A549 (cell line): ENCODE measurements around the gene CALHM3. TPM values are rescaled to one million over a fixed set of nuclear protein-coding genes. Genes with fewer than 3 reads are reported as not detected.

Experiments used
- ATAC-seq, 2 experiments: fragments of 200-7000 bp in 1 of 2; fragments of >200 bp in 1 of 2; cut with Nextera tagmentation in 1 of 2; cut with Tn5 transposase in 1 of 2; 3 replicates each; pipeline versions ENCODE4 v1.8.0 to v1.9.1; 2018 to 2020; ENCODE audit warnings: mild to moderate bottlenecking in 1 of 2, moderate library complexity in 1 of 2
- CTCF ChIA-PET: fragments of 300-600 bp; sonication (Branson Sonifier 250); formaldehyde crosslinking; extraction: SDS; loops from one replicate; lab custom pipeline; 2021; ENCODE audit warnings: antibody characterized with exemption, inconsistent platforms; lab: Yijun Ruan, JAX
- POLR2A ChIA-PET: fragments of 350-600 bp; formaldehyde crosslinking; extraction: SDS; loops from one replicate; lab custom pipeline; 2021; ENCODE audit warnings: antibody characterized with exemption, inconsistent platforms; lab: Yijun Ruan, JAX
- DNase-seq, 2 experiments: peaks; one replicate each; pipeline versions ENCODE4 v3.0.0 to v3.0.0-alpha.2; 2011 to 2016; ENCODE audit warnings: low read depth in 1 of 2, low spot score in 1 of 2
- FAIRE-seq: peaks from 2 replicates; lab custom pipeline; 2011; peaks lifted over from hg19 to GRCh38; lab: Jason Lieb, UNC
- H3K27ac ChIP-seq, 2 experiments: fragments of >200 bp; sonication (Bioruptor Twin); formaldehyde crosslinking; 3 replicates each; pipeline ENCODE4 v1.5.1; 2016 to 2017
- H3K4me1 ChIP-seq: fragments of >200 bp; sonication (Bioruptor Twin); formaldehyde crosslinking; 3 replicates; pipeline ENCODE4 v1.6.1; 2016
- H3K4me2 ChIP-seq: fragments of >200 bp; sonication (Bioruptor Twin); formaldehyde crosslinking; 3 replicates; pipeline ENCODE4 v1.6.1; 2016
- H3K4me3 ChIP-seq: fragments of >200 bp; sonication (Bioruptor Twin); formaldehyde crosslinking; 3 replicates; pipeline ENCODE4 v1.5.1; 2016
- H3K9me3 ChIP-seq: fragments of >200 bp; sonication (Bioruptor Twin); formaldehyde crosslinking; 3 replicates; pipeline ENCODE4 v1.6.1; 2016
- CHD2 ChIP-seq: fragments of 150-350 bp; IDR thresholded peaks from 2 replicates; pipeline ENCODE4 v1.6.1; 2014; ENCODE audit warnings: low read length; ENCODE audit not compliant: partially characterized antibody
- CHD4 ChIP-seq: fragments of 200-600 bp; sonication (generic); IDR thresholded peaks from 2 replicates; pipeline ENCODE4 v1.6.1; 2016; ENCODE audit warnings: antibody characterized with exemption, mild to moderate bottlenecking, borderline replicate concordance
- CTCF ChIP-seq: fragments of >200 bp; sonication (Bioruptor Twin); formaldehyde crosslinking; IDR thresholded peaks from 3 replicates; pipeline ENCODE4 v1.5.1; 2016
- FOSL2 ChIP-seq, 2 experiments: fragments of 450-650 bp in 1 of 2; fragments of >200 bp in 1 of 2; sonication (Bioruptor Twin) in 1 of 2; formaldehyde crosslinking; IDR thresholded peaks; 2 replicates each; pipeline versions ENCODE4 v1.5.0 to v1.6.1; 2016 to 2020; ENCODE audit warnings: mild to moderate bottlenecking in 1 of 2, moderate library complexity in 1 of 2
- FOXS1 ChIP-seq: fragments of 250-450 bp; sonication (Bioruptor Pico); IDR thresholded peaks from 2 replicates; pipeline ENCODE4 v1.5.0; 2020; ENCODE audit warnings: mild to moderate bottlenecking, moderate library complexity
- MAFK ChIP-seq: fragments of 450-650 bp; IDR thresholded peaks from 2 replicates; pipeline ENCODE4 v1.6.1; 2014; ENCODE audit not compliant: partially characterized antibody
- MAZ ChIP-seq: fragments of 150-350 bp; IDR thresholded peaks from 2 replicates; pipeline ENCODE4 v1.6.1; 2014; ENCODE audit warnings: antibody characterized with exemption, low read depth, low read length, borderline replicate concordance
- NR3C1 ChIP-seq: fragments of >200 bp; sonication (Bioruptor Twin); formaldehyde crosslinking; IDR thresholded peaks from 3 replicates; pipeline ENCODE4 v1.6.1; 2017
- PHF8 ChIP-seq: fragments of 200-600 bp; sonication (generic); IDR thresholded peaks from 2 replicates; pipeline ENCODE4 v1.6.1; 2016; ENCODE audit warnings: low read depth, mild to moderate bottlenecking, antibody characterized with exemption, moderate library complexity, borderline replicate concordance
- POLR2A ChIP-seq: IDR thresholded peaks from 2 replicates; pipeline ENCODE4 v1.6.1; 2012; ENCODE audit warnings: mild to moderate bottlenecking, low read length
- RAD21 ChIP-seq, 2 experiments: fragments of >200 bp in 1 of 2; sonication (Bioruptor Twin) in 1 of 2; formaldehyde crosslinking in 1 of 2; IDR thresholded peaks in 1 of 2; conservative IDR thresholded peaks in 1 of 2; 2 replicates in 1 of 2; 3 replicates in 1 of 2; pipeline ENCODE4 v1.6.1; 2012 to 2018; ENCODE audit warnings: inconsistent platforms in 1 of 2
- RARB ChIP-seq: fragments of 250-450 bp; sonication (Bioruptor Pico); IDR thresholded peaks from 2 replicates; pipeline ENCODE4 v1.8.0; 2021; ENCODE audit warnings: mild to moderate bottlenecking, moderate library complexity
- WGBS: methylation state at CpG from one replicate; pipeline ENCODE4 v1.1.6; 2017; ENCODE audit errors: missing lambda C conversion rate; 5-methylcytosine and 5-hydroxymethylcytosine counted together
- polyA plus RNA-seq, 4 experiments: library from polyadenylated mRNA; depleted of rRNA in 3 of 4; stranded (reverse); fragments of >200 nt; fragmentation: RNase III in 1 of 4; extraction: RNeasy Plus Mini Kit Qiagen cat#74134 plus additional on column Dnase treatment in 1 of 4; gene quantifications; 2 replicates in 3 of 4; 3 replicates in 1 of 4; pipeline ENCODE4 v1.2.3, GENCODE V29; 2011 to 2017
- TF ChIP-seq, protein P1 (sequence below): fragments of 250-450 bp; sonication (Bioruptor Pico); IDR thresholded peaks from 2 replicates; pipeline ENCODE4 v1.5.0; 2020; ENCODE audit warnings: low read depth, mild to moderate bottlenecking, moderate library complexity
- TF ChIP-seq, protein P2 (sequence below): IDR thresholded peaks from 2 replicates; pipeline ENCODE4 v1.6.1; 2012
- TF ChIP-seq, protein P3 (sequence below): fragments of 200-600 bp; sonication (generic); IDR thresholded peaks from 2 replicates; pipeline ENCODE4 v1.6.1; 2016; ENCODE audit warnings: antibody characterized with exemption, mild to moderate bottlenecking, moderate library complexity

CALHM3 gene
- polyA plus RNA-seq, 2 of the 4 experiments (the other 2 are of a cell fraction) = 0.08 to 0.21 TPM

GRCh38 chr10:103500481-103500880, 21.4 kb upstream of the CALHM3 start:
- WGBS = 73% methylated on average over 6 of the region's 6 CpGs
- ATAC-seq = no peak
- Histone ChIP-seq H3K4me1 (peaks cover 12% of the 10 kb centered on the region), H3K4me2 (no peak overlapping the region), H3K9me3 (no peaks in the 10 kb centered on the region), H3K4me3 (no peak overlapping the region), H3K27ac (no peak overlapping the region)
- POLR2A ChIA-PET = no interaction called here
- TF ChIP-seq CHD4 (no peak), RARB (CRISPR knock-in tag) (no peak), FOSL2 (IDR thresholded peaks at IDR 0.05) (no peak), FOSL2 (CRISPR knock-in tag; IDR thresholded peaks at IDR 0.05) (no peak), POLR2A (no peak), NR3C1 (no peak), CTCF (no peak), MAZ (no peak), PHF8 (no peak), MAFK (no peak), RAD21 (conservative IDR thresholded peaks at IDR 0.05 in 1 of 2, IDR thresholded peaks at IDR 0.05 in 1 of 2) (no peak), FOXS1 (no peak), CHD2 (no peak)
- TF ChIP-seq, protein P1, sequence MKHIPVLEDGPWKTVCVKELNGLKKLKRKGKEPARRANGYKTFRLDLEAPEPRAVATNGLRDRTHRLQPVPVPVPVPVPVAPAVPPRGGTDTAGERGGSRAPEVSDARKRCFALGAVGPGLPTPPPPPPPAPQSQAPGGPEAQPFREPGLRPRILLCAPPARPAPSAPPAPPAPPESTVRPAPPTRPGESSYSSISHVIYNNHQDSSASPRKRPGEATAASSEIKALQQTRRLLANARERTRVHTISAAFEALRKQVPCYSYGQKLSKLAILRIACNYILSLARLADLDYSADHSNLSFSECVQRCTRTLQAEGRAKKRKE (CRISPR knock-in tag) = no peak
- TF ChIP-seq, protein P2, sequence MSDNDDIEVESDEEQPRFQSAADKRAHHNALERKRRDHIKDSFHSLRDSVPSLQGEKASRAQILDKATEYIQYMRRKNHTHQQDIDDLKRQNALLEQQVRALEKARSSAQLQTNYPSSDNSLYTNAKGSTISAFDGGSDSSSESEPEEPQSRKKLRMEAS = no peak
- TF ChIP-seq, protein P3, sequence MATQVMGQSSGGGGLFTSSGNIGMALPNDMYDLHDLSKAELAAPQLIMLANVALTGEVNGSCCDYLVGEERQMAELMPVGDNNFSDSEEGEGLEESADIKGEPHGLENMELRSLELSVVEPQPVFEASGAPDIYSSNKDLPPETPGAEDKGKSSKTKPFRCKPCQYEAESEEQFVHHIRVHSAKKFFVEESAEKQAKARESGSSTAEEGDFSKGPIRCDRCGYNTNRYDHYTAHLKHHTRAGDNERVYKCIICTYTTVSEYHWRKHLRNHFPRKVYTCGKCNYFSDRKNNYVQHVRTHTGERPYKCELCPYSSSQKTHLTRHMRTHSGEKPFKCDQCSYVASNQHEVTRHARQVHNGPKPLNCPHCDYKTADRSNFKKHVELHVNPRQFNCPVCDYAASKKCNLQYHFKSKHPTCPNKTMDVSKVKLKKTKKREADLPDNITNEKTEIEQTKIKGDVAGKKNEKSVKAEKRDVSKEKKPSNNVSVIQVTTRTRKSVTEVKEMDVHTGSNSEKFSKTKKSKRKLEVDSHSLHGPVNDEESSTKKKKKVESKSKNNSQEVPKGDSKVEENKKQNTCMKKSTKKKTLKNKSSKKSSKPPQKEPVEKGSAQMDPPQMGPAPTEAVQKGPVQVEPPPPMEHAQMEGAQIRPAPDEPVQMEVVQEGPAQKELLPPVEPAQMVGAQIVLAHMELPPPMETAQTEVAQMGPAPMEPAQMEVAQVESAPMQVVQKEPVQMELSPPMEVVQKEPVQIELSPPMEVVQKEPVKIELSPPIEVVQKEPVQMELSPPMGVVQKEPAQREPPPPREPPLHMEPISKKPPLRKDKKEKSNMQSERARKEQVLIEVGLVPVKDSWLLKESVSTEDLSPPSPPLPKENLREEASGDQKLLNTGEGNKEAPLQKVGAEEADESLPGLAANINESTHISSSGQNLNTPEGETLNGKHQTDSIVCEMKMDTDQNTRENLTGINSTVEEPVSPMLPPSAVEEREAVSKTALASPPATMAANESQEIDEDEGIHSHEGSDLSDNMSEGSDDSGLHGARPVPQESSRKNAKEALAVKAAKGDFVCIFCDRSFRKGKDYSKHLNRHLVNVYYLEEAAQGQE = no peak
- no peak for FAIRE-seq
- CTCF ChIA-PET = interaction anchor here (1.7 to 3.1 kb wide), 2 partner anchors 8 to 15 kb away, joined by 4 to 11 read pairs; no protein-coding TSS in a partner anchor
- DNase-seq = no peak

DNA sequence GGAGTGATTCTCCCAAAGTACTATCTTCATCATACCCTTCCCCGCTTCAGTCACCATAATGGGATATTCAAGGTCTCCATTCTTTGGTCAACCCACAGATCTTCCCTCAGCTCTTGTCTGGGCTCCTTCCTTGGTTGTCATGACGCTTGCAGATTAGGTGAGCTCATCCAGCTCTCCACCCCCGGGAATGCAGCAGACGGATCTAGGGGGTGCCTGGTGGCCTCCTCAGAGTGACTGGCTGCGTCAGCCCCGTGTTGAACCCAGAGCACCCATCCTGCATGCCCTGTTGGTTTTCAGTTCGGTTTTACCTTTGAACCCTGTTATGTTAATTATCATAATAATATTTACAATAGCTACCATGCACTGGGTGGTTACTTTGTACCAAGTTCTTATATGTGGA, 20.8 kb upstream of the CALHM3 start:
- FAIRE-seq = no peak
- Histone ChIP-seq H3K4me3 (no peak overlapping the region), H3K27ac (no peak overlapping the region), H3K4me1 (peaks cover 11% of the 10 kb centered on the region)
- WGBS = 41% methylated on average over 7 of the region's 7 CpGs
- POLR2A ChIA-PET = interaction anchor here (0.7 kb wide), 1 partner anchor 17 kb away, joined by 11 read pairs; no protein-coding TSS in a partner anchor
- no peak for ATAC-seq
- no peak for DNase-seq
- CTCF ChIA-PET = interaction anchor here (1.1 to 3.1 kb wide), 3 partner anchors 7 to 14 kb away, joined by 4 to 11 read pairs (median 5); no protein-coding TSS in a partner anchor
- TF ChIP-seq RAD21 (conservative IDR thresholded peaks at IDR 0.05 in 1 of 2, IDR thresholded peaks at IDR 0.05 in 1 of 2) = no peak
- TF ChIP-seq, all 56 proteins: peak for 0
- Histone ChIP-seq H3K9me3 (no peaks in the 10 kb centered on the region), H3K4me2 (no peak overlapping the region)
